ENCODE results near the gene ZYX.
"Not testable (repeated sequence)": the region's sequence is repeated elsewhere in the genome, so short reads cannot be mapped to it uniquely, and the experiment has no call there.

The ZYX gene

GRCh38 chr7:143418681-143419458, 37.7 kb downstream of the ZYX start:
- TF ChIP-seq CSRNP3 (CRISPR knock-in tag; IDR thresholded peaks at IDR 0.05): no peak
- no peak for TF ChIP-seq ARNTL (CRISPR knock-in tag; IDR thresholded peaks at IDR 0.05; ENCODE audit: borderline replicate concordance, low read depth)
- TF ChIP-seq POU6F1 (CRISPR knock-in tag; IDR thresholded peaks at IDR 0.05; ENCODE audit: borderline replicate concordance, low read depth): no peak
- no peak for TF ChIP-seq ZFP3 (CRISPR knock-in tag; IDR thresholded peaks at IDR 0.05)
- no peak for TF ChIP-seq ISL1 (CRISPR knock-in tag; IDR thresholded peaks at IDR 0.05)
- no peak for TF ChIP-seq TOX (CRISPR knock-in tag; IDR thresholded peaks at IDR 0.05; ENCODE audit: borderline replicate concordance)
- TF ChIP-seq ESRRG (CRISPR knock-in tag; IDR thresholded peaks at IDR 0.05): no peak
- no peak for TF ChIP-seq ZFP30 (CRISPR knock-in tag; IDR thresholded peaks at IDR 0.05)
- TF ChIP-seq CSDC2 (CRISPR knock-in tag; IDR thresholded peaks at IDR 0.05): no peak
- TF ChIP-seq RARB (CRISPR knock-in tag; IDR thresholded peaks at IDR 0.05): no peak
- no peak for ATAC-seq

GRCh38 chr7:143419880-143420279, 38.7 kb downstream of the ZYX start:
- ATAC-seq: no peak
- TF ChIP-seq PPARA (CRISPR knock-in tag; IDR thresholded peaks at IDR 0.05; ENCODE audit: borderline replicate concordance): no peak
- no peak for TF ChIP-seq CSRNP3 (CRISPR knock-in tag; IDR thresholded peaks at IDR 0.05)
- no peak for TF ChIP-seq OSR1 (CRISPR knock-in tag; IDR thresholded peaks at IDR 0.05)
- no peak for TF ChIP-seq ZC3H10 (CRISPR knock-in tag; IDR thresholded peaks at IDR 0.05)
- no peak for TF ChIP-seq ARNTL (CRISPR knock-in tag; IDR thresholded peaks at IDR 0.05; ENCODE audit: borderline replicate concordance, low read depth)
- TF ChIP-seq ZNF8 (CRISPR knock-in tag; IDR thresholded peaks at IDR 0.05): no peak
- no peak for TF ChIP-seq SNAI2 (CRISPR knock-in tag; IDR thresholded peaks at IDR 0.05)
- TF ChIP-seq POU6F1 (CRISPR knock-in tag; IDR thresholded peaks at IDR 0.05; ENCODE audit: borderline replicate concordance, low read depth): no peak
- TF ChIP-seq PATZ1 (CRISPR knock-in tag; IDR thresholded peaks at IDR 0.05; ENCODE audit: borderline replicate concordance): no peak
- TF ChIP-seq RARB (CRISPR knock-in tag; IDR thresholded peaks at IDR 0.05): no peak
- no peak for TF ChIP-seq ZNF565 (CRISPR knock-in tag; conservative IDR thresholded peaks at IDR 0.05; ENCODE audit: low read depth)
- no peak for TF ChIP-seq TSHZ2 (CRISPR knock-in tag; IDR thresholded peaks at IDR 0.05)
- TF ChIP-seq ESRRG (CRISPR knock-in tag; IDR thresholded peaks at IDR 0.05): no peak
- TF ChIP-seq TOX (CRISPR knock-in tag; IDR thresholded peaks at IDR 0.05; ENCODE audit: borderline replicate concordance): no peak
- no peak for TF ChIP-seq BACH2 (CRISPR knock-in tag; IDR thresholded peaks at IDR 0.05; ENCODE audit: borderline replicate concordance)
- TF ChIP-seq CSDC2 (CRISPR knock-in tag; IDR thresholded peaks at IDR 0.05): no peak
- no peak for TF ChIP-seq ZFP3 (CRISPR knock-in tag; IDR thresholded peaks at IDR 0.05)
- no peak for TF ChIP-seq ZNF70 (CRISPR knock-in tag; IDR thresholded peaks at IDR 0.05)
- TF ChIP-seq ISL1 (CRISPR knock-in tag; IDR thresholded peaks at IDR 0.05): no peak
- TF ChIP-seq ZFP30 (CRISPR knock-in tag; IDR thresholded peaks at IDR 0.05): no peak

GRCh38 chr7:143420624-143421023, 39.5 kb downstream of the ZYX start:
- not testable (repeated sequence) for ATAC-seq

Data from SK-N-SH treated with all-trans-retinoic acid at 6 μM for 48 hours (cell line).